Stimulated activated CD8-positive, alpha-beta memory T cell treated with anti-CD3 and anti-CD28 coated beads, Interleukin-15, amount 100 ng/mL, for 4 hours (primary cell): Measurements from ENCODE around the gene HOXA7.

Source experiments
- DNase-seq, 2 donors: peaks; one replicate each; pipeline ENCODE4 v3.0.0-alpha.2; 2020; ENCODE audit warnings: low read depth in 2 of 2

HOXA7 gene

GRCh38 chr7:27119412-27119911, 37.0 kb downstream of the HOXA7 start:
- DNase-seq = no peak

GRCh38 chr7:27118580-27118979, 37.9 kb downstream of the HOXA7 start:
- DNase-seq = no peak

GRCh38 chr7:27117887-27118491, 38.5 kb downstream of the HOXA7 start:
- no peak for DNase-seq

GRCh38 chr7:27116962-27117886, 39.3 kb downstream of the HOXA7 start:
- no peak for DNase-seq

- no peak for DNase-seq
Measured at GRCh38 chr7:27116031-27116961, 40.2 kb downstream of the HOXA7 start.

- DNase-seq = no peak
Measured at GRCh38 chr7:27115221-27116026, 41.1 kb downstream of the HOXA7 start.

GRCh38 chr7:27114881-27115220, 41.6 kb downstream of the HOXA7 start:
- DNase-seq = no peak

- DNase-seq = no peak
Measured at GRCh38 chr7:27113991-27114769, 42.3 kb downstream of the HOXA7 start.

GRCh38 chr7:27112955-27113949, 43.2 kb downstream of the HOXA7 start:
- DNase-seq = no peak

GRCh38 chr7:27112361-27112760, 44.1 kb downstream of the HOXA7 start:
- no peak for DNase-seq

GRCh38 chr7:27111751-27112277, 44.7 kb downstream of the HOXA7 start:
- no peak for DNase-seq

GRCh38 chr7:27111042-27111750, 45.3 kb downstream of the HOXA7 start:
- no peak for DNase-seq

- DNase-seq = no peak
Measured at GRCh38 chr7:27110186-27111031, 46.1 kb downstream of the HOXA7 start.

- no peak for DNase-seq
Measured at GRCh38 chr7:27109466-27110185, 46.8 kb downstream of the HOXA7 start.

- no peak for DNase-seq
Measured at GRCh38 chr7:27108390-27109127, 47.9 kb downstream of the HOXA7 start.
